H1 (cell line): Measurements from ENCODE around the gene RFFL. TPM values are rescaled to one million over a fixed set of nuclear protein-coding genes. Genes with fewer than 3 reads are reported as not detected.

Experiments used
- CTCF ChIA-PET: fragments of 300-600 bp; sonication (Branson Sonifier 250); formaldehyde crosslinking; loops from one replicate; lab custom pipeline; 2021; ENCODE audit not compliant: partially characterized antibody; lab: Charles Lee
- POLR2A ChIA-PET: fragments of 300-600 bp; sonication (Branson Sonifier 250); formaldehyde crosslinking; loops from one replicate; lab custom pipeline; 2021; ENCODE audit warnings: inconsistent platforms; ENCODE audit not compliant: partially characterized antibody; lab: Charles Lee
- DNase-seq, 2 experiments: peaks; one replicate each; pipeline versions ENCODE4 v3.0.0 to v3.0.0-alpha.2; 2010 to 2022; ENCODE audit warnings: low spot score in 2 of 2, low read depth in 1 of 2, mixed read lengths in 1 of 2
- FAIRE-seq: peaks from 2 replicates; lab custom pipeline; 2011; peaks lifted over from hg19 to GRCh38; lab: Jason Lieb, UNC
- H2AFZ ChIP-seq: 2 replicates; pipeline ENCODE4 v1.8.1; 2012; ENCODE audit warnings: low read length, inconsistent platforms
- H2AK5ac ChIP-seq: 2 replicates; pipeline ENCODE4 v1.6.1; 2013; ENCODE audit warnings: low read depth, low read length
- H2BK120ac ChIP-seq: replicated peaks from 2 replicates; pipeline ENCODE3; 2013; ENCODE audit warnings: low read depth, low read length, inconsistent platforms
- H2BK12ac ChIP-seq: 2 replicates; pipeline ENCODE4 v1.6.1; 2013; ENCODE audit warnings: low read depth, low read length
- H2BK15ac ChIP-seq: 2 replicates; pipeline ENCODE4 v1.6.1; 2013; ENCODE audit warnings: low read length
- H2BK20ac ChIP-seq: 2 replicates; pipeline ENCODE4 v1.6.1; 2013; ENCODE audit warnings: low read length
- H2BK5ac ChIP-seq: 2 replicates; pipeline ENCODE4 v1.6.1; 2013; ENCODE audit warnings: low read depth, low read length
- H3K14ac ChIP-seq: 2 replicates; pipeline ENCODE4 v1.6.1; 2013; ENCODE audit warnings: inconsistent platforms; ENCODE audit not compliant: insufficient read length
- H3K18ac ChIP-seq: 2 replicates; pipeline ENCODE4 v1.6.1; 2013; ENCODE audit warnings: low read length; ENCODE audit errors: extremely low read depth
- H3K23ac ChIP-seq: 2 replicates; pipeline ENCODE4 v1.6.1; 2013; ENCODE audit warnings: inconsistent platforms; ENCODE audit not compliant: insufficient read length
- H3K23me2 ChIP-seq: 2 replicates; pipeline ENCODE4 v1.6.1; 2013; ENCODE audit warnings: low read depth, low read length
- H3K27ac ChIP-seq: 2 replicates; pipeline ENCODE4 v1.6.1; 2011; ENCODE audit warnings: low read depth, low read length, inconsistent platforms
- H3K27me3 ChIP-seq, 4 experiments: replicated peaks in 1 of 4; 1 replicate in 1 of 4; 2 replicates in 3 of 4; pipeline versions ENCODE4 v1.6.1 to v1.8.1; 2011 to 2013; ENCODE audit warnings: low read length in 3 of 4, mild to moderate bottlenecking in 3 of 4, inconsistent platforms in 2 of 4, mixed read lengths in 2 of 4, moderate library complexity in 1 of 4; ENCODE audit not compliant: control insufficient read depth in 3 of 4, insufficient read depth in 3 of 4; ENCODE audit errors: extremely low read depth in 1 of 4
- H3K36me3 ChIP-seq, 4 experiments: 2 replicates each; pipeline versions ENCODE4 v1.6.1 to v1.8.1; 2011 to 2013; ENCODE audit warnings: mild to moderate bottlenecking in 4 of 4, low read length in 3 of 4, moderate library complexity in 2 of 4, control low read depth in 1 of 4, inconsistent platforms in 1 of 4; ENCODE audit not compliant: insufficient read depth in 4 of 4, control insufficient read depth in 2 of 4
- H3K4ac ChIP-seq: replicated peaks from 2 replicates; pipeline ENCODE3; 2013; ENCODE audit warnings: low read length, low read depth, mixed read lengths, inconsistent platforms; ENCODE audit not compliant: insufficient read length
- H3K4me1 ChIP-seq, 4 experiments: replicated peaks in 1 of 4; 1 replicate in 1 of 4; 2 replicates in 3 of 4; pipeline versions ENCODE4 v1.6.1 to v1.8.1; 2011 to 2013; ENCODE audit warnings: low read length in 3 of 4, inconsistent platforms in 2 of 4, mixed read lengths in 1 of 4; ENCODE audit not compliant: insufficient read depth in 4 of 4, control insufficient read depth in 3 of 4
- H3K4me2 ChIP-seq, 2 experiments: 2 replicates each; pipeline versions ENCODE4 v1.6.1 to v1.8.1; 2011 to 2013; ENCODE audit warnings: low read depth in 2 of 2, low read length in 2 of 2, control low read depth in 1 of 2, inconsistent platforms in 1 of 2, mild to moderate bottlenecking in 1 of 2; ENCODE audit not compliant: insufficient read depth in 1 of 2
- H3K4me3 ChIP-seq, 4 experiments: fragments of 200-600, 300-600 bp in 1 of 4; sonication (generic), shearing (Covaris generic), sonication (Bioruptor Twin) in 1 of 4; 2 replicates each; pipeline versions ENCODE4 v1.5.1 to v1.8.1; 2011 to 2016; ENCODE audit warnings: low read length in 4 of 4, low read depth in 3 of 4, control low read depth in 2 of 4, inconsistent platforms in 2 of 4, mild to moderate bottlenecking in 2 of 4, mixed read lengths in 1 of 4, moderate library complexity in 1 of 4; ENCODE audit not compliant: insufficient read depth in 2 of 4; ENCODE audit errors: extremely low read depth in 1 of 4
- H3K56ac ChIP-seq: replicated peaks from 2 replicates; pipeline ENCODE3; 2013; ENCODE audit warnings: low read depth, mild to moderate bottlenecking, mixed read lengths, low read length, inconsistent platforms; ENCODE audit not compliant: insufficient read length
- H3K79me1 ChIP-seq: 2 replicates; pipeline ENCODE4 v1.6.1; 2013; ENCODE audit warnings: low read depth, low read length, control low read depth
- H3K79me2 ChIP-seq, 2 experiments: 2 replicates each; pipeline versions ENCODE4 v1.6.1 to v1.8.1; 2012 to 2013; ENCODE audit warnings: low read length in 2 of 2, mild to moderate bottlenecking in 2 of 2, inconsistent platforms in 1 of 2; ENCODE audit not compliant: insufficient read depth in 2 of 2, control insufficient read depth in 1 of 2
- H3K9ac ChIP-seq, 4 experiments: replicated peaks in 1 of 4; 1 replicate in 1 of 4; 2 replicates in 3 of 4; pipeline versions ENCODE4 v1.6.1 to v1.8.1; 2011 to 2013; ENCODE audit warnings: low read depth in 3 of 4, low read length in 3 of 4, control low read depth in 2 of 4, mild to moderate bottlenecking in 2 of 4, moderate library complexity in 2 of 4, inconsistent platforms in 1 of 4; ENCODE audit errors: extremely low read depth in 1 of 4
- H3K9me3 ChIP-seq, 2 experiments: 2 replicates each; pipeline versions ENCODE4 v1.6.1 to v1.8.1; 2012 to 2013; ENCODE audit warnings: mild to moderate bottlenecking in 2 of 2, moderate library complexity in 2 of 2, control low read depth in 1 of 2, inconsistent platforms in 1 of 2, low read depth in 1 of 2, low read length in 1 of 2, mixed read lengths in 1 of 2; ENCODE audit not compliant: insufficient read depth in 2 of 2
- H4K20me1 ChIP-seq, 2 experiments: replicated peaks in 1 of 2; 2 replicates each; pipeline versions ENCODE3 to v1.8.1; 2011 to 2013; ENCODE audit warnings: inconsistent platforms in 2 of 2, low read length in 2 of 2, mild to moderate bottlenecking in 1 of 2; ENCODE audit not compliant: insufficient read depth in 2 of 2, control insufficient read depth in 1 of 2
- H4K5ac ChIP-seq: 2 replicates; pipeline ENCODE4 v1.6.1; 2013; ENCODE audit warnings: low read length, low read depth, mixed read lengths, inconsistent platforms; ENCODE audit not compliant: insufficient read length
- H4K8ac ChIP-seq: 2 replicates; pipeline ENCODE4 v1.8.0; 2013; ENCODE audit warnings: mild to moderate bottlenecking, moderate library complexity, low read length, inconsistent platforms; ENCODE audit not compliant: insufficient read depth; ENCODE audit errors: extremely low read depth
- H4K91ac ChIP-seq: replicated peaks from 2 replicates; pipeline ENCODE3; 2013; ENCODE audit warnings: low read length, mixed read lengths, inconsistent platforms; ENCODE audit not compliant: insufficient read length
- CHD1 ChIP-seq: IDR thresholded peaks from 2 replicates; pipeline ENCODE4 v1.6.1; 2012; ENCODE audit warnings: low read depth, low read length, improper control_type of control experiment
- WGBS, 2 experiments: shearing (Covaris generic) in 1 of 2; methylation state at CpG; one replicate each; pipeline versions ENCODE4 v1.1.6 to v1.1.7; 2013 to 2015; ENCODE audit warnings: low lambda C conversion rate in 2 of 2, mixed read lengths in 2 of 2, inconsistent platforms in 1 of 2, low coverage in 1 of 2, missing lambda C conversion rate in 1 of 2; ENCODE audit not compliant: insufficient replicate concordance in 2 of 2, insufficient coverage in 1 of 2, insufficient read length in 1 of 2; ENCODE audit errors: extremely low coverage in 1 of 2, missing lambda C conversion rate in 1 of 2; 5-methylcytosine and 5-hydroxymethylcytosine counted together
- polyA plus RNA-seq, 7 experiments: library from polyadenylated mRNA; depleted of rRNA in 3 of 7; stranded (reverse) in 5 of 7; unstranded in 2 of 7; fragments of >200 nt in 5 of 7; fragments of 200-250 nt in 2 of 7; gene quantifications; 1 replicate in 5 of 7; 2 replicates in 1 of 7; 4 replicates in 1 of 7; pipeline versions ENCODE4 v1.2.1 to v1.2.3, GENCODE V29; 2011 to 2013; ENCODE audit warnings: missing spikeins in 2 of 7, mixed read lengths in 2 of 7
- total RNA-seq: library from RNA; stranded (reverse); fragmentation: NEBNext Ultra II Directional; extraction: Animal tissue kit (Norgen Biotek cat#: 25700); gene quantifications from 2 replicates; pipeline ENCODE4 v1.2.1, GENCODE V29; 2021

RFFL gene
- total and polyA plus RNA-seq, 2 of the 8 experiments (the other 6 are each of a cell fraction or from before 2014, with no cell fraction given), result 14.0 to 24.5 TPM

- no peak for TF ChIP-seq CHD1
- H2AFZ ChIP-seq, result no peak overlapping the region
- no peaks in the 10 kb centered on the region for H3K27me3 ChIP-seq
- no peaks in the 10 kb centered on the region for H3K4me1 ChIP-seq
- H3K4me2 ChIP-seq, result no peak overlapping the region
- no peaks in the 10 kb centered on the region for H3K79me2 ChIP-seq
- no peak overlapping the region for H4K91ac ChIP-seq
- H3K9me3 ChIP-seq, result no peaks in the 10 kb centered on the region
- H3K23me2 ChIP-seq, result no peaks in the 10 kb centered on the region; the same call in 1 of the 2 replicates
- H2BK20ac ChIP-seq, result no peak overlapping the region
- no peak overlapping the region for H3K9ac ChIP-seq
- no peak overlapping the region for H3K23ac ChIP-seq
- H3K79me1 ChIP-seq, result no peaks in the 10 kb centered on the region; the same call in 1 of the 2 replicates
- no peak overlapping the region for H2BK120ac ChIP-seq
- no peak overlapping the region for H3K4ac ChIP-seq
- H3K27ac ChIP-seq, result no peak overlapping the region
- no peak overlapping the region for H2BK15ac ChIP-seq
- ChIA-PET POLR2A (no interaction called here), CTCF (no interaction called here)
- no peak overlapping the region for H3K14ac ChIP-seq
- FAIRE-seq, result no peak
- H3K18ac ChIP-seq, result no peak overlapping the region
- no peaks in the 10 kb centered on the region for H3K36me3 ChIP-seq
- H4K5ac ChIP-seq, result no peak overlapping the region
- H4K20me1 ChIP-seq, result no peaks in the 10 kb centered on the region
- H2BK5ac ChIP-seq, result no peak overlapping the region
- no peak overlapping the region for H2AK5ac ChIP-seq
- no peak overlapping the region for H3K56ac ChIP-seq
- no peak overlapping the region for H4K8ac ChIP-seq
- WGBS, 2 experiments, result 88% methylated on average over 6 of the region's 6 CpGs; no CpG with 5 or more reads in 1 of the 2 experiments
- H3K4me3 ChIP-seq, result no peak overlapping the region
- no peak overlapping the region for H2BK12ac ChIP-seq
- DNase-seq, result no peak
Observed at GRCh38 chr17:35051579-35052240, 11.8 kb downstream of the RFFL start.
